Gastroesophageal sphincter (tissue), 3 donors: ENCODE results near the gene MICALL2.

Experiments
- CTCF ChIP-seq, 4 experiments: fragments of 200-600 bp in 2 of 4; fragments of 450-650 bp in 2 of 4; sonication (generic) in 1 of 4; IDR thresholded peaks; one replicate each; pipeline ENCODE4 v1.5.1; 2017 to 2019; ENCODE audit warnings: antibody characterized with exemption in 4 of 4, mild to moderate bottlenecking in 2 of 4, moderate library complexity in 2 of 4
- EP300 ChIP-seq: sonication (generic); formaldehyde crosslinking; IDR thresholded peaks from one replicate; pipeline ENCODE4 v1.6.1; 2017; ENCODE audit warnings: antibody characterized with exemption, mild to moderate bottlenecking
- POLR2A ChIP-seq, 2 donors: fragments of 450-650 bp; IDR thresholded peaks; one replicate each; pipeline ENCODE4 v1.6.1; 2017; ENCODE audit warnings: antibody characterized with exemption in 2 of 2, mild to moderate bottlenecking in 2 of 2, moderate library complexity in 1 of 2
- POLR2AphosphoS5 ChIP-seq: sonication (generic); formaldehyde crosslinking; IDR thresholded peaks from one replicate; pipeline ENCODE4 v1.6.1; 2017; ENCODE audit warnings: antibody characterized with exemption

- TF ChIP-seq POLR2AphosphoS5 (no peak), CTCF (IDR thresholded peaks at IDR 0.05) (no peak), POLR2A (IDR thresholded peaks at IDR 0.05) (no peak), EP300 (no peak)
Observed at GRCh38 chr7:1479287-1479686, 20.0 kb upstream of the MICALL2 start.
